SK-N-SH (cell line): Measurements from ENCODE around the gene GMFB.

Experiments used
- CHD2 ChIP-seq: fragments of 150-350 bp; IDR thresholded peaks from 2 replicates; pipeline ENCODE4 v1.6.1; 2018; ENCODE audit warnings: low read length; ENCODE audit not compliant: partially characterized antibody
- FOSL2 ChIP-seq: IDR thresholded peaks from 2 replicates; pipeline ENCODE4 v1.4.0; 2012; ENCODE audit warnings: low read depth, mild to moderate bottlenecking, moderate library complexity, borderline replicate concordance
- NFIC ChIP-seq: IDR thresholded peaks from 2 replicates; pipeline ENCODE4 v1.4.0; 2012; ENCODE audit warnings: borderline replicate concordance
- POLR2AphosphoS5 ChIP-seq: IDR thresholded peaks from 2 replicates; pipeline ENCODE4 v1.6.1; 2012; ENCODE audit warnings: low read depth, low read length
- SIN3A ChIP-seq: IDR thresholded peaks from 2 replicates; pipeline ENCODE4 v1.6.1; 2012; ENCODE audit warnings: low read depth, mild to moderate bottlenecking, low read length, moderate library complexity, borderline replicate concordance
- TAF1 ChIP-seq: IDR thresholded peaks from 2 replicates; pipeline ENCODE4 v1.6.1; 2012; ENCODE audit warnings: low read depth, mild to moderate bottlenecking, low read length, moderate library complexity, borderline replicate concordance
- YY1 ChIP-seq: IDR thresholded peaks from 2 replicates; pipeline ENCODE4 v1.4.0; 2012; ENCODE audit warnings: low read depth, mild to moderate bottlenecking
- TF ChIP-seq, protein P1 (sequence below): fragments of 200-600 bp; sonication (generic); IDR thresholded peaks from 2 replicates; pipeline ENCODE4 v1.6.1; 2017; ENCODE audit warnings: antibody characterized with exemption, mild to moderate bottlenecking, moderate library complexity
- TF ChIP-seq, protein P2 (sequence below): fragments of 150-350 bp; IDR thresholded peaks from 2 replicates; pipeline ENCODE4 v1.6.1; 2017; ENCODE audit warnings: antibody characterized with exemption, low read length, low read depth, borderline replicate concordance
- TF ChIP-seq, protein P3 (sequence below): IDR thresholded peaks from 2 replicates; pipeline ENCODE4 v1.4.0; 2012; ENCODE audit warnings: low read depth, borderline replicate concordance
- TF ChIP-seq, protein P4 (sequence below): IDR thresholded peaks from 2 replicates; pipeline ENCODE4 v1.4.0; 2012; ENCODE audit warnings: low read depth

DNA sequence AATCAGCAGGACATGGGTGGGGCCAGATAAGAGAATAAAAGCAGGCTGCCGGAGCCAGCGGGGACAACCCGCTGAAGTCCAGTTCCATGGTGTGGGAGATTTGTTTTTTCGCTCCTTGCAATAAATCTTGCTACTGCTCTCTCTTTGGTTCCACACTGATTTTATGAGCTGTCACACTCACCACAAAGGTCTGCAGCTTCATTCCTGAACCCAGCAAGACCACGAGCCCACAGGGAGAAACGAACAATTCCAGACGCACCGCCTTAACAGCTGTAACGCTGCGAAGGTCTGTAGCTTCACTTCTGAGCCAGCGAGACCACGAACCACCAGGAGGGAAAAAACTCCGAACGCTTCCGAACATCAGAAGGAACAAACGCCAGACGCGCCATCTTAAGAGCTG is 44.8 kb downstream of the GMFB start:
- TF ChIP-seq NFIC (no peak), FOSL2 (no peak), TAF1 (no peak), CHD2 (no peak), YY1 (no peak), POLR2AphosphoS5 (no peak), SIN3A (no peak)
- TF ChIP-seq, protein P1, sequence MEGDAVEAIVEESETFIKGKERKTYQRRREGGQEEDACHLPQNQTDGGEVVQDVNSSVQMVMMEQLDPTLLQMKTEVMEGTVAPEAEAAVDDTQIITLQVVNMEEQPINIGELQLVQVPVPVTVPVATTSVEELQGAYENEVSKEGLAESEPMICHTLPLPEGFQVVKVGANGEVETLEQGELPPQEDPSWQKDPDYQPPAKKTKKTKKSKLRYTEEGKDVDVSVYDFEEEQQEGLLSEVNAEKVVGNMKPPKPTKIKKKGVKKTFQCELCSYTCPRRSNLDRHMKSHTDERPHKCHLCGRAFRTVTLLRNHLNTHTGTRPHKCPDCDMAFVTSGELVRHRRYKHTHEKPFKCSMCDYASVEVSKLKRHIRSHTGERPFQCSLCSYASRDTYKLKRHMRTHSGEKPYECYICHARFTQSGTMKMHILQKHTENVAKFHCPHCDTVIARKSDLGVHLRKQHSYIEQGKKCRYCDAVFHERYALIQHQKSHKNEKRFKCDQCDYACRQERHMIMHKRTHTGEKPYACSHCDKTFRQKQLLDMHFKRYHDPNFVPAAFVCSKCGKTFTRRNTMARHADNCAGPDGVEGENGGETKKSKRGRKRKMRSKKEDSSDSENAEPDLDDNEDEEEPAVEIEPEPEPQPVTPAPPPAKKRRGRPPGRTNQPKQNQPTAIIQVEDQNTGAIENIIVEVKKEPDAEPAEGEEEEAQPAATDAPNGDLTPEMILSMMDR, result no peak
- TF ChIP-seq, protein P2, sequence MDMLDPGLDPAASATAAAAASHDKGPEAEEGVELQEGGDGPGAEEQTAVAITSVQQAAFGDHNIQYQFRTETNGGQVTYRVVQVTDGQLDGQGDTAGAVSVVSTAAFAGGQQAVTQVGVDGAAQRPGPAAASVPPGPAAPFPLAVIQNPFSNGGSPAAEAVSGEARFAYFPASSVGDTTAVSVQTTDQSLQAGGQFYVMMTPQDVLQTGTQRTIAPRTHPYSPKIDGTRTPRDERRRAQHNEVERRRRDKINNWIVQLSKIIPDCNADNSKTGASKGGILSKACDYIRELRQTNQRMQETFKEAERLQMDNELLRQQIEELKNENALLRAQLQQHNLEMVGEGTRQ, result no peak
- TF ChIP-seq, protein P3, sequence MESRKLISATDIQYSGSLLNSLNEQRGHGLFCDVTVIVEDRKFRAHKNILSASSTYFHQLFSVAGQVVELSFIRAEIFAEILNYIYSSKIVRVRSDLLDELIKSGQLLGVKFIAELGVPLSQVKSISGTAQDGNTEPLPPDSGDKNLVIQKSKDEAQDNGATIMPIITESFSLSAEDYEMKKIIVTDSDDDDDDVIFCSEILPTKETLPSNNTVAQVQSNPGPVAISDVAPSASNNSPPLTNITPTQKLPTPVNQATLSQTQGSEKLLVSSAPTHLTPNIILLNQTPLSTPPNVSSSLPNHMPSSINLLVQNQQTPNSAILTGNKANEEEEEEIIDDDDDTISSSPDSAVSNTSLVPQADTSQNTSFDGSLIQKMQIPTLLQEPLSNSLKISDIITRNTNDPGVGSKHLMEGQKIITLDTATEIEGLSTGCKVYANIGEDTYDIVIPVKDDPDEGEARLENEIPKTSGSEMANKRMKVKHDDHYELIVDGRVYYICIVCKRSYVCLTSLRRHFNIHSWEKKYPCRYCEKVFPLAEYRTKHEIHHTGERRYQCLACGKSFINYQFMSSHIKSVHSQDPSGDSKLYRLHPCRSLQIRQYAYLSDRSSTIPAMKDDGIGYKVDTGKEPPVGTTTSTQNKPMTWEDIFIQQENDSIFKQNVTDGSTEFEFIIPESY, result no peak
- TF ChIP-seq, protein P4, sequence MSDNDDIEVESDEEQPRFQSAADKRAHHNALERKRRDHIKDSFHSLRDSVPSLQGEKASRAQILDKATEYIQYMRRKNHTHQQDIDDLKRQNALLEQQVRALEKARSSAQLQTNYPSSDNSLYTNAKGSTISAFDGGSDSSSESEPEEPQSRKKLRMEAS, result no peak
